ENCODE data around the gene SPATA21.

SPATA21 gene

GRCh38 chr1:16405441-16405840 is 31.8 kb downstream of the SPATA21 start:
- H3K27ac ChIP-seq = no peak overlapping the region
- TF ChIP-seq CTCF (IDR thresholded peaks at IDR 0.05) (no peak), ZFX (IDR thresholded peaks at IDR 0.05; ENCODE audit: borderline replicate concordance) (no peak)

GRCh38 chr1:16402742-16403141 is 34.5 kb downstream of the SPATA21 start:
- H3K27ac ChIP-seq = no peak overlapping the region
- no peak for TF ChIP-seq CTCF (IDR thresholded peaks at IDR 0.05)
- TF ChIP-seq ZFX (IDR thresholded peaks at IDR 0.05; ENCODE audit: borderline replicate concordance) = no peak

GRCh38 chr1:16398371-16398953 is 38.8 kb downstream of the SPATA21 start:
- TF ChIP-seq ZFX (IDR thresholded peaks at IDR 0.05; ENCODE audit: borderline replicate concordance) (no peak), CTCF (IDR thresholded peaks at IDR 0.05) (no peak)
- H3K27ac ChIP-seq = no peak overlapping the region

- TF ChIP-seq ZFX (IDR thresholded peaks at IDR 0.05; ENCODE audit: borderline replicate concordance) (no peak), CTCF (IDR thresholded peaks at IDR 0.05) (no peak)
- no peak overlapping the region for H3K27ac ChIP-seq
Observed at GRCh38 chr1:16397120-16397519, 40.1 kb downstream of the SPATA21 start.

GRCh38 chr1:16396591-16396990 is 40.6 kb downstream of the SPATA21 start:
- no peak overlapping the region for H3K27ac ChIP-seq
- TF ChIP-seq ZFX (IDR thresholded peaks at IDR 0.05; ENCODE audit: borderline replicate concordance) (no peak), CTCF (IDR thresholded peaks at IDR 0.05) (no peak)

GRCh38 chr1:16394977-16395376 is 42.2 kb downstream of the SPATA21 start:
- TF ChIP-seq ZFX (IDR thresholded peaks at IDR 0.05; ENCODE audit: borderline replicate concordance) (no peak), CTCF (IDR thresholded peaks at IDR 0.05) (no peak)
- H3K27ac ChIP-seq = no peak overlapping the region

- H3K27ac ChIP-seq = no peak overlapping the region
- no peak for TF ChIP-seq CTCF (IDR thresholded peaks at IDR 0.05)
- no peak for TF ChIP-seq ZFX (IDR thresholded peaks at IDR 0.05; ENCODE audit: borderline replicate concordance)
Observed at GRCh38 chr1:16393570-16394521, 43.4 kb downstream of the SPATA21 start.

Measured in 22Rv1 (cell line).